ENCODE results near the gene CASK. TPM values are rescaled to one million over a fixed set of nuclear protein-coding genes. Genes with fewer than 3 reads are reported as not detected.

Gene CASK
- total RNA-seq, 4 donors from 2014 or later = 33.1 to 41.6 (median 36.4) TPM

GRCh38 chrX:41518841-41519220 is 404.5 kb downstream of the CASK start:
- DNase-seq = no peak
- Histone ChIP-seq H3K36me3 (no peaks in the 10 kb centered on the region), H3K4me3 (replicated peaks in 1 of 3) (no peak overlapping the region), H3K27ac (no peak overlapping the region), H3K27me3 (no peaks in the 10 kb centered on the region), H3K4me1 (no peaks in the 10 kb centered on the region), H3K9me3 (no peaks in the 10 kb centered on the region)
- TF ChIP-seq POLR2A (IDR thresholded peaks at IDR 0.05) (no peak), CTCF (IDR thresholded peaks at IDR 0.05) (no peak)
- WGBS, 2 donors = 78 to 88% methylated on average over 4 to 5 of the region's 5 CpGs
- intact Hi-C loops (cut with DNase I) = no loop called here

- DNase-seq = no peak
- no peak for TF ChIP-seq CTCF (IDR thresholded peaks at IDR 0.05)
- TF ChIP-seq POLR2A (IDR thresholded peaks at IDR 0.05) = no peak
- no peak overlapping the region for H3K27ac ChIP-seq
- H3K4me1 ChIP-seq = no peaks in the 10 kb centered on the region
- intact Hi-C loops (cut with DNase I) = no loop called here
- no peaks in the 10 kb centered on the region for H3K36me3 ChIP-seq
- 97 to 99% methylated on average over 7 of the region's 9 CpGs for WGBS, 2 donors
- no peak overlapping the region for H3K4me3 ChIP-seq (replicated peaks in 1 of 3)
- H3K27me3 ChIP-seq = no peaks in the 10 kb centered on the region
- no peaks in the 10 kb centered on the region for H3K9me3 ChIP-seq
Observed at GRCh38 chrX:41518127-41518840, 405.1 kb downstream of the CASK start.

- intact Hi-C loops (cut with DNase I) = no loop called here
- H3K36me3 ChIP-seq = no peaks in the 10 kb centered on the region
- no peaks in the 10 kb centered on the region for H3K27me3 ChIP-seq
- TF ChIP-seq CTCF (IDR thresholded peaks at IDR 0.05) (no peak), POLR2A (IDR thresholded peaks at IDR 0.05) (no peak)
- WGBS, 2 donors = 74 to 82% methylated on average over 4 of the region's 4 CpGs
- no peak overlapping the region for H3K27ac ChIP-seq
- H3K9me3 ChIP-seq = no peaks in the 10 kb centered on the region
- no peak for DNase-seq
- H3K4me3 ChIP-seq (replicated peaks in 1 of 3) = no peak overlapping the region
- no peaks in the 10 kb centered on the region for H3K4me1 ChIP-seq
Observed at GRCh38 chrX:41516999-41517765, 406.2 kb downstream of the CASK start.

- no peak for TF ChIP-seq POLR2A (IDR thresholded peaks at IDR 0.05)
- no peak for TF ChIP-seq CTCF (IDR thresholded peaks at IDR 0.05)
- 75 to 84% methylated on average over 5 of the region's 5 CpGs for WGBS, 2 donors
- no peak overlapping the region for H3K4me3 ChIP-seq (replicated peaks in 1 of 3)
- no peaks in the 10 kb centered on the region for H3K4me1 ChIP-seq
- no peaks in the 10 kb centered on the region for H3K27me3 ChIP-seq
- intact Hi-C loops (cut with DNase I) = no loop called here
- H3K36me3 ChIP-seq = no peaks in the 10 kb centered on the region
- DNase-seq = no peak
- no peak overlapping the region for H3K27ac ChIP-seq
- H3K9me3 ChIP-seq = no peaks in the 10 kb centered on the region
Observed at GRCh38 chrX:41516456-41516855, 406.9 kb downstream of the CASK start.

- WGBS, 2 donors = 93 to 94% methylated on average over 7 to 12 of the region's 12 CpGs
- H3K4me1 ChIP-seq = no peaks in the 10 kb centered on the region
- intact Hi-C loops (cut with DNase I) = no loop called here
- no peak for DNase-seq
- H3K9me3 ChIP-seq = no peaks in the 10 kb centered on the region
- no peak for TF ChIP-seq POLR2A (IDR thresholded peaks at IDR 0.05)
- TF ChIP-seq CTCF (IDR thresholded peaks at IDR 0.05) = no peak
- H3K27ac ChIP-seq = no peak overlapping the region
- no peak overlapping the region for H3K4me3 ChIP-seq (replicated peaks in 1 of 3)
- H3K36me3 ChIP-seq = no peaks in the 10 kb centered on the region
- no peaks in the 10 kb centered on the region for H3K27me3 ChIP-seq
Observed at GRCh38 chrX:41515376-41515775, 408.0 kb downstream of the CASK start.

All from thyroid gland (tissue), 4 donors.